HG03469 (cell line): Measurements from ENCODE around the gene CPSF7.
"Not testable (repeated sequence)": the region's sequence is repeated elsewhere in the genome, so short reads cannot be mapped to it uniquely, and the experiment has no call there.

Experiments
- ATAC-seq: cut with Tn5 transposase; IDR thresholded peaks from one replicate; pipeline ENCODE4 v1.9.1; 2021; ENCODE audit warnings: mild to moderate bottlenecking, moderate library complexity, moderate number of reproducible peaks; ENCODE audit not compliant: unreplicated experiment

CPSF7 gene

DNA sequence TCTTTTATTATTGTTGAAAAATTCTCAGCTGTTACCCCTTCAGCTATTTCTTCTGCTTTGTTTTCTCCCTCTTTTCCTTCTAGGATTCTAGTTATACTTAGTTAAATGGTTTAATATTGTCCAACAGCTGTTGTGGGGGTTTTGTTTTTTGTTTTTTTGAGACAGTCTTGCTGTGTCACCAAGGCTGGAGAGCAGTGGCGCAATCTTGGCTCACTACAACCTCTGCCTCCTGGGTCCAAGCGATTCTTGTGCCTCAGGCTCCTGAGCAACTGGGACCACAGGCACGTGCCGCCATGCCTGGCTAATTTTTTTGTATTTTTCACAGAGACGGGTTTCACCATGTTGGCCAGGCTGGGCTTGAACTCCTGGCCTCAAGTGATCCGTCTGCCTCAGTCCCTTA lies 12.8 kb upstream of the CPSF7 start:
- ATAC-seq = no peak

DNA sequence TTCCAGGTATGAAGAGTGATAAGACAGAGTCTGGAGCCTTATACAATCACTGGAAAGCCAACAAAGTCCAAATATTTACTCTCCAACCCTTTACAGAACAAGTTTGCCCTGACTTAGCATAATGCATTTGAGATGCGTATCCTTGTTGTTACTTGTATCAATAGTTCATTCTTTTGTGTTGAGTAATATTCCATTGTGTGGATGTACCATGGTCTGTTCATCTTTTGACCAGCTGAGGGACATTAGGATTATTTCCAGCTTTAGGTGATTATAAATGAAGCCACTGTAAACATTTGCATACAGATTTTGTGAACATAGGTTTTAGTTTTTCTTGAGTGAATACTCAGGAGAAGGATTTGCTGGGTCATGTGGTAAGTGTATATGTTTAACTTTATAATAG lies 9.8 kb upstream of the CPSF7 start:
- ATAC-seq = no peak

DNA sequence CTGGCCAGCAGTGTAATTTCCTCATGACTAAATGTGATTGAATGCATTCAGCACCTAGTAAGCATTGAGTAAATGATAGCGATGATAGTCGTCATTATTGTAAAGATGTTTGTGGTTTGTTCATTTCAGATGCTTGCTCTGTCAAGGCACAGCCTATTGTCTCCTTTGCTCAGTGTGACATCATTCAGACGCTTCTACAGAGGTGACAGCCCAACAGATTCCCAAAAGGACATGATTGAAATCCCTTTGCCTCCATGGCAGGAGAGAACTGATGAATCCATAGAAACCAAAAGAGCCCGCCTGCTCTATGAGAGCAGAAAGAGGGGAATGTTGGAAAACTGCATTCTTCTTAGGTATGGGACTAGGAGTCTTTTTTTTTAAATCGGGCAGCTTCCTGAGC lies 7.7 kb upstream of the CPSF7 start:
- no peak for ATAC-seq

DNA sequence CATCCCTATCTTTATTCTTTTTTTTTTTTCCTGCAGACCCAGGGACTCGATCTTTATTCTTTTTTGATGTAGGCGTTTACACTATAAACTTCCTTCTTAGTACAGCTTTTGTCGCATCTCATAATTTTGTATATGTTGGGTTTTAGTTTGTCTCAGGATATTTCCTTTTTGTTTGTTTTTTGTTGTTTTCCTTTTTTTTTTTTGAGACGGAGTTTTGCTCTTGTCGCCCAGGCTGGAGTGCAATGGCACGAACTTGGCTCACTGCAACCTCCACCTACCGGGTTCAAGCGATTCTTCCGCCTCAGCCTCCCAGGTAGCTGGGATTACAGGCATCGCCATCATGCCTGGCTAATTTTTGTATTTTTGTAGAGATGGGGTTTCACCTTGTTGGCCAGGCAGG lies 1.1 kb upstream of the CPSF7 start:
- not testable (repeated sequence) for ATAC-seq

DNA sequence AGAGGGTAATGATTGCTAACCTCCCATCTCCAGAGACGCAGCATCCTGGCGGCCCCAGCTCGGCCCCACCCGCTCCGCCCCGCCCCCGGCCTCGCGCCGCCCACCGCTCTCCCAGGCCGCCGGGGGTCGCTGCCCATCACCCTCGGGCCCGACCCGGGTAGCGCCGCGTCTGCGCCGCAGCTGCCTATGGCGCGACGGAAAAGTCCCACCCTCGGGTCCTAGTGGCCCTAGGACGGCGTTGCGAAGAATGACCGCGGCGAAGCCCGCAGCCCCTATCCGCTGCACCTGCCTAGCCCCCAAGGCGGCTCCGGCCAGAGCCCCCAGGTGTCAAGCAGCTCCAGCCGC lies 457 bp downstream of the CPSF7 start:
- peak; percentile 23 for ATAC-seq

DNA sequence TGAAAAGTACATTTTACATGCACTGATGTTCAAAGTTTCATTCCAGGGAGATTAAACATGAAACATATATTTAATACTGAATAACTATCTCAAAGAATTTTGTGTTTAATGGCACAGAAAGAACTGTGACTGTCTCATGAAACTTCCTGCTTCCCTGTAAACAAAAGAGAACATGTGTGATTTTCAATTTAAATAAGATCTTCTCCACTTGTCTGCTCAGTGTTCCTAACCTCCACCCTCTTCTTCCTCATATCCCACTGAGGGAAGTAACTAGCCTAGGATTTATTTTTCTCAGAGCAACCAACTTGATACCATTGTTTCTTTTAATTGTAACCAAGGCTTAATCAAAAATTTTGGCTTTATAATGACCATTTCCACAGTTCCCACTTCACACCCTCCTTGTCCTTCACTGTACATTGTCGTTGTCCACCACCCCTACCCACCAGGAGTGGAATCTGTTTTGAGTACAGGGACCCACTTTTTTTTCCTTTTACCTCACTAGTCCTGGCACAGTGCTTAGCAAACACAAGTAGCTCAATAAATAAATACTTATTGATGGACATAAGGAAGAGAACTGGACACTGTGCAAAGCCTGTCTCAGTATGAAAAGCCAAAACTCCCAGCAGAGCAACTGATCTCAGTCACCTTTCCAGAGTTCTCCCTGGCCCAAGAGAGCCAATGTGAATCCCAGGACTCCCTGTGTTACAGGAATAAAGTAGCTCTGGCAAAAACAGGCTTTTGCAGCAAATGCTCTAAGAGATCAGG lies 4.2 kb downstream of the CPSF7 start:
- no peak for ATAC-seq

DNA sequence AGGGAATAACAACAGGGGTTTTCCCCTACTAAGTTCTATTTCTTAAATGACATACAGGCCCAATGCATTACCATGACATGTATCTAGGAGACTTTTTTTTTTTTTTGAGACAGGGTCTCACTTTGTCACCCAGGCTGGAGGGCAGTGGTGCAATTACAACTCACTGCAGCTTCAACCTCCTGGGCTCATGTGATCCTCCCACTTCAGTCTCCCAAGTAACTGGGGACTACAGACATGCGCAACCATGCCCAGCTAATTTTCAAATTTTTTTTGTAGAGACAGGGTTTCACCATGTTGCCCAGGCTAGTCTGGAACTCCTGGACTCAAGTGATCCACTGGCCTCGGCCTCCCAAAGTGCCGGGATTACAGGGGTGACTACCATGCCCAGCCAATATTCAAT lies 7.5 kb downstream of the CPSF7 start:
- ATAC-seq = no peak

DNA sequence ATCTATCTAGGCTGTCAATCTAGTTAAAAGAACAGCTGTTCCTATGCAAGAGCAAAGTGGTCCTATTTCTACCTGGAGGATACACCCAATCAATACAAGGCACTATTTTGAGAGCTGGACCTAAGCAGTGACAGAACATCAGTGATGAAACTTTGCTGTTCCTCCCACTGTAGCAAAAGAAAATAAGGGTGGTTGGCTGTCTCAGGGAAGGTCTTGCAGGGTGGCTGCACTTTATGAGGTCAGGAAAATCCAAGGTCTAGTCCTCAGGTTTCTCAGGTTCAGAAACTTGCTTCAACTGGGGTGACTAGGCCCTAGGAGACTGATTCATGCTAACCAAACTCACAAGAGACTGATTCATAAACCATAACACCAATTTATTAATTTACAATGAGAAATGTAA lies 11.6 kb downstream of the CPSF7 start:
- no peak for ATAC-seq

DNA sequence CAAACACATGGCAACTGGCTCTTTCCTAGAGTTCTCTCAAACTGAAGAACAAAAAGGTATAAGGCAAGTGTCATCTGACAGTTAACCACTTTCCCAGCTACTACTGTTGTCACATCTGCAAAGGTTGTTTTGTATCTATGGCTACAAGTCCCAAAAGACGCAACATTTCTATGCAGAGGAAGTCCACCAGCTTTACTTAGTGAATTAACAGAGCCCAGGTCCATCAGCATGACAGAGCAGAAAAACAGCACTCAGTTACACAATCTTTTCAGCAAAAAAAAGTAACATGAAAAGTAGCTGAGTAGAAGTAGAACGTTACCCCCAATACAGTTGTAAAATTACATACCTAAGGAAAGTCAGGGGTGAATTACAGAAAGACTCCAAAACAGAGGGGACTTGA lies 12.1 kb downstream of the CPSF7 start:
- no peak for ATAC-seq

DNA sequence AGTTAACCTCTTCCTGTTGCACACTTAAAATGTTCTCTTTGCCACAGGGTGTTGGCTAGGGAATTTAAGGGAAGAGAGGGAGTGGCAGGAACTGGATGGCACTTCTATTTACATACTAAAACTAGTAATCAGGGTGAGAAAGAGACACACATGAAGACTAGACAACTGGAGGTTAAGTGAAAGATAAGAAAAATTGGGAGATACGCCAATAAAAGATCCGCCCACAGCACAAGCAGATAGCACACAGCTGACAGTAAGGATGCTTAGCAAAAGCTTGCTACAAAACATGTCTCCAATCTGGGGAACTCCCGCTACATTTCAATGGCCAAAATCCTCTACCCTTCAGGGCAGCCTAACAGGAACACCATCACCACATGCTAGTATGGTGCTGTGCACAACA lies 12.8 kb downstream of the CPSF7 start:
- ATAC-seq = no peak

DNA sequence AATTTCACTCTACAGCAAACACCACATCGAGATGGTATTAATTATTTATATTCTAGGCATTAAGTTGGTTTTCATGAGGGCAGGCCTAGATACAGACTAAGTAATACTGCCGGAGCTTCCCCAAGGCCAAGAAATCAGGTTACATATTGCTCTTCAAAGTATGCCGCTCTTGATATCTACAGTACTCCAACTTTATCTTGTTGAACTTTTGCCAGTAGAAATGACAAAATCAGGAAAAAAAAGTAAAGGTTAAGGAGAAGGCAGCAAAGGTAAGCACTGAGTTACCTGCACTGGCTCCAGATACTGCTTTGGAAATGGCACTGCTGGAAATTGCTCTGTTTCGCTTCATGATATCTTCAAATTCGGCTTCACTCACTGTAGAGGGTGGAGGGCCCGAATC lies 14.4 kb downstream of the CPSF7 start:
- ATAC-seq = no peak

DNA sequence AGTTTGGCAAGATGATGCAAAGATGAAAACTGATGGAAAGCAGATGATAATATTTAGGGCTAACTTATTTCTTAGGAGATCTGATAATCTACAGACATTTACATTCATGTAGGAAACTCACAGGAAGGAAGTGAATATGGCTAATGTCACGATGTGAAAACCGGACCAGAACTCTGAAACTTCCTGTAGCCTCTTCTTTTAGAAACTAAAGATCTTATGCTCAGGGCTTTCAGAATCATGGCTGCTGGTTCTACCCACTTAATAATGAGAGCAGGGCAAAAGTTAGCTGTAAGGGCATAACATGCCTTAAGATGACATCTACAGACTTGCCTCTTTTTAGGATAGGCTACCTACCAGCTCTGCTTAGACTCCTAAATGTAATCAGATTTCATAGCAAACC lies 15.2 kb downstream of the CPSF7 start:
- no peak for ATAC-seq

DNA sequence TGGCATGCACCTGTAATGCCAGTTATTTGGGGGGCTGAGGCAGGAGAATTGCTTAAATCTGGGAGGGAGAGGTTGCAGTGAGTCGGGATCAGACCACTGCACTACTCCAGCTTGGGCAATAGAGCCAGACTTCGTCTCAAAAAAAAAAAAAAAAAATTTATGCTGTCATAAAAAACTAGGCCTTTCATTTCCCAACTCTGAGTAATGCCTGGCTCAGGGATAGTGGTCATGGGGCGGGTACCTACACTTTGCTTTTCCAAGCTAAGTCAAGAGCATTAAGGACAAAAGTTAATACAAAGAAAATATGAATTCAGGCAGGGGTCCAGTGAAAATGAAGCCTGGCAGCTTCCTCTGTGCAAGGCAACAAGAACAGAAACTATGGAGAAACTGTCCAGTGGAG lies 16.3 kb downstream of the CPSF7 start:
- ATAC-seq = no peak

DNA sequence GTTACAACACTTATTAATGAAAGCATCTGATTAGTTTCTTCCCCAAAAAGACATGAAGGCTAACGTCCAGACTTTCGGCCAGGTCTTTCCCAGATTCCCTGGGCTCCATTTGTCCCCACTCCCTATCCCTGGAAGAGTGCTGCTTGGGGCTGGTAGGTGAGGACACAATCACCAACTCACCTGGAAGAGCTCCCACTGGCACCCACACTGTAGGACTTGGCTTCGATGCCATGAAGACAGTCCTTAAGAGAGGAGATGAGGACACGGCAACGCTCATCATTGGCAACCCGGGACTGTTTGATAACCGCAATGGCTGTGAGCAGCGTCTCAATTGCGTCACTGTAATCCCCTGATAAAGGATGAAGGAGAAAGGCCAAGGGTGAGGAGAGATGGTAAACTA lies 18.2 kb downstream of the CPSF7 start:
- ATAC-seq = no peak

DNA sequence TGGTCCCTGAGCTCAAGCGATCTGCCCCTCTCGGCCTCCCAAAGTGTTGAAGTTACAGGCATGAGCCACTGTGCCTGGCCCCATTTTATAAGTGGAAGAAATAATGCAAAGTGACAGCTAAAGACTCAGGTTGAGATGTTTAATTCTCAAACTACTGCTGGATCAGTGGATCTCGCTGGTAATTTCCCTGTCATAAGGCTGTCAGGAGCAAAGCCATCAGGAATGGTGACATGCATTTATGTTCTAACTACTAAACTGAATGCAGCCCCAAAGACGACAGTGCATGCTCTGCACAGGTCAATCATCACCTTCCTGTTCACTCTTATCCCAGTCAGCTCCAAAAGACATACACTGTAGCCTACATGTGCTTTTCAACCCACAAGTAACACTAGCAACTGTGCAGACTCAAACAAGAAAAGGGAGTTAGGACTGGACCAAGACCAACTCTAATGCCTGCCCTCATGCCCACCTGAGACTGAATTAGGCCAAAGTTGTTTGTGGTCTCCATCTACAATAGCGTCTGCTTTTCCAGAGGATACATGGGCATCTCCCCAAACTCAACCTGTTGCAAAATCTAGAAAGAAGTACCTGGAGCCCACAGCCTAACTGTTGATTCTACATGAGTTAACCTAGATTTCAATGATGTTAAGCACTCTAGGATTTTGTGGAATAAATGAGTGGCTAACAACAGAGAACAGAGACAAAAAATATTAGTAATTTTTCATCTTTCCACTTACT lies 22.6 kb downstream of the CPSF7 start:
- ATAC-seq = no peak

DNA sequence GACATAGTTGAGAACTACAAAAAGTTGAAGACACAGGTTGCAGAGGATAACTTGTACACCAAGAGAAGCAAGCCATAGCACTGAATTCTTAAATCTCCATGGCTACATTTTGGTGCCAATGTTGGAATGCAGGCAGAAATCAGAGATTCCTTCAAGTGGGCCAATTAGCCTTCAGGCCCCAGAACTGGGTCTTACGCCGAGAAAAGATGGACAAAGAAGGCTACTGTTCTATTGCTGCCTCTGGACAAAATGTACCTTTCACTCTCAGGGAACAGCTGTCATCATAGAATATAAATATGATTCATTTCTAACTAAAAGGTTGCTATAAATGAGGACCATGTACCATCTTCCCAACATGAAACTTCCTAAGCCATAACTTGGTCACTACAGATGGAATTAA lies 23.7 kb downstream of the CPSF7 start:
- no peak for ATAC-seq

DNA sequence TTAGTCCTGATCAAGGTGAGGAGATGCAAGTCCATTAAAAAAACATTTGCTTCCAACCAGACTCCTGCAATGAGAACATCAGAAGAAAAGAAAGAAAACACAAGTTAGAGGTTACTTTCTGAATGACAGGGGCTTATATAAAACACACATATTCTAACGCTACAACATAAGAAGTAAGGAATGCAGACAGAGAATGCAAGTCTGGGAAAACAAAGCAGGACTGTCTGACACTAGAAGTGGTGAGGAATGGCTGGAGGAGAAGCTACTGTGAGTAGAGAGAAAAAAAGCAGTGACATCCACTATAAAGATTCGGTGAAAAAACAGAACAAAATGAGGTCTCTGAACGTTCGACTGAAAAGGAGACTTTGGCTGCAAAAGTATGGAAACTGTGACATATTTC lies 25.1 kb downstream of the CPSF7 start:
- ATAC-seq = no peak

DNA sequence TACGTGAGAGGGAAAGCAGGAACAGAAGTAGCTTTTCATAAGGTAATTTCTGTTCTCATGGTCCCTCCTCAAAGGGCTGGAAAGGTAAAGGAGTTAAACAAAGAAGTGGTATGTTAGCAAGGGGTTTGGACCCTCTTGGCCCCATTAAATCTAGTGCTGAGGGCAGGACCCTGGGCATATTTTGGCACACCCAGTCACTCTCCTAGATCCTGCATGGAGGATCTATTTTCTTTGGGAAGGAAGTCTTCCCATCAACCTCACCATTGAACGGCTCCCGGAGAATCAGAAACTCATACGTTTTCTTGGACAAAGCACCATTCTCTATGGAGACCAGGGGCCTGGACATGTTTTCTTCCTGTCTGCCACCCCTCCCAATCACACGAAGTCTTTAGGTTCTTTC lies 25.7 kb downstream of the CPSF7 start:
- ATAC-seq = no peak

DNA sequence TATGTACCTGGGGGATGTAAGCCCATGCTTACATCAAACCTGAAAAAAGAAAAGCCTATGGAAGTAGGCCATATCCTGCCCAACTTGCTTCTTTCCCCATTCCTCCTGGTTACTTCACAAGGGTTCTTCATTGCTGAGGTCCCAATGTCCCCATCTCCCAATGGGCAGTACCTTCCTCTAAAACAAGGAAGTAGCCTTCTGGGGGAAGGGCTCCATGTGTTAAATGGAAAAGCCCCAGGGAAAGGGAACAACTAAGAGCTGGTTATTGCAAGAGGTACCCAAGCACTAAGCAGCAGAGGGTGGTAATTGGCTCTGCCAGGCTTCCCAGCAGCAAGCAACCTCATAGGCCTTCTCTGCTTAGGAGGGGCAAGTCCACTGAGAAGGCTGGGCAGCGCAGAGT lies 26.1 kb downstream of the CPSF7 start:
- no peak for ATAC-seq

DNA sequence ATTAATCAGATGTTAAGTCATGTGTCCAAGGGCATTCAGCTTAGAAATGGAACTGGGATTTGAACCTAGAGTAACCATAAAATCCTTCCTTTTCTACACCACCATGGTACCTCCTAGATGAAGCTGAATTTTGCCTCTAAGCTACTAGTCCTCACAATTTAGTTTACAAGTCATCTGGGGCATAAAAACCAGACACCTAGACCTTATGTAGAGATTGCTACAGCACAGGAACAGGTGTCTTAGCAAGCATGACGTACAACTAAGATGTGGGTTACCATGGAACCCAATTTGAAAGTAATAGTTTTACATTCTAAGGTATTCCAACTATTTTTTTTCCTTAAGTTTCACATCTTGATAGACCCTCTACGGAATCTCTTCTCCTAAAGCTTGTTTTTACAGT lies 28.2 kb downstream of the CPSF7 start:
- no peak for ATAC-seq

DNA sequence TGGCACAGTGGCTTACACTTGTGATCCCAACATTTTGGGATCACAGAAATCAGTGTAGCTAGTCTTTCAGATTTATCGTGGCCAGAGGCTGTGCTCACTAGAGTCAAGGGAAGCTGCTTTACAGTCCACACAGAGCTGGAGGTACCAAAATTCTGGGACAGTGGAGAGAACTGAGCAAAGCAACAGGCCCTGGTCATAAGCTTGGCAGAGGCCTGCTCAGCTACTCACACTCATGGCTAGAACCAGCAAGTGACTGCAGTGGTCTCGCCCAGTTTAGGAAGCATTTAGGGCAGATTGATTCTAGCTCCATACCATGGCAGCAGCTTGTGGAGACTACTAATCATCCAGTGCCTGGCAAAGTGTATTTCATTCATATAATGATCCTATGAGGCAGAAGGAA lies 28.6 kb downstream of the CPSF7 start:
- ATAC-seq = no peak

DNA sequence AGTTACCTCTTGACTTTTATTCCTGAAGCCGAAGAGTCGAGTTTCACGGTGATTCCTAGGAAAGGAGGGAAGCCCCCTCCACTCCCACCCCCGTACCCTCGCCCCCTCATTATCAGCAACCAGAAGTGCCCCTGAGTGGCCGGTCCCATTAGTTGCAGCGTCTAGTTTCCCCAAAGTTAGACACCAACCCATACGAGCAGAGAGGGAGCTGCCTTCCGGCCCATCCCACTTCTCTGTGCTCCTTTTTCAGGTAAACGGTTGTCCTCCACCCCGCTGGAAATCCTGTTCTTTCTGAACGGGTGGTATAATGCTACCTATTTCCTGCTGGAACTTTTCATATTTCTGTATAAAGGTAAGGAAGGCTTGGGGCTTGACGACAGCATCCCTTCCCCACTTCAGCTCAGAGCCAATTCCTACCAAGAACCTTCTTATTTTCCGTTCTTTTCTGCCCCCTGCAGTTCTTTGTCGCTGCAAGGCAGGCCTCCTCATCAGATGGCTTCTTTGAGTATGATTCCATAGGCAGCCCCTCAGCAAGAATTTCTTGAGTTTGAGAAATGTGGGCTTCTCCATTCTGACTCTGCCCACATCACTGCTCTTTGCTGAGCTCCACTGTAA lies 36.7 kb downstream of the CPSF7 start:
- ATAC-seq = no peak
